C4-2B (cell line): ENCODE measurements around the gene SRC.

Experiments
- H3K27ac ChIP-seq: fragments of 450-650 bp; 2 replicates; pipeline ENCODE4 v1.5.1; 2017
- ZFX ChIP-seq: fragments of 450-650 bp; IDR thresholded peaks from 2 replicates; pipeline ENCODE4 v1.6.1; 2017
- TF ChIP-seq, protein P1 (sequence below): fragments of 450-650 bp; conservative IDR thresholded peaks from 2 replicates; pipeline ENCODE4 v1.5.1; 2017; ENCODE audit warnings: mild to moderate bottlenecking

SRC gene

DNA sequence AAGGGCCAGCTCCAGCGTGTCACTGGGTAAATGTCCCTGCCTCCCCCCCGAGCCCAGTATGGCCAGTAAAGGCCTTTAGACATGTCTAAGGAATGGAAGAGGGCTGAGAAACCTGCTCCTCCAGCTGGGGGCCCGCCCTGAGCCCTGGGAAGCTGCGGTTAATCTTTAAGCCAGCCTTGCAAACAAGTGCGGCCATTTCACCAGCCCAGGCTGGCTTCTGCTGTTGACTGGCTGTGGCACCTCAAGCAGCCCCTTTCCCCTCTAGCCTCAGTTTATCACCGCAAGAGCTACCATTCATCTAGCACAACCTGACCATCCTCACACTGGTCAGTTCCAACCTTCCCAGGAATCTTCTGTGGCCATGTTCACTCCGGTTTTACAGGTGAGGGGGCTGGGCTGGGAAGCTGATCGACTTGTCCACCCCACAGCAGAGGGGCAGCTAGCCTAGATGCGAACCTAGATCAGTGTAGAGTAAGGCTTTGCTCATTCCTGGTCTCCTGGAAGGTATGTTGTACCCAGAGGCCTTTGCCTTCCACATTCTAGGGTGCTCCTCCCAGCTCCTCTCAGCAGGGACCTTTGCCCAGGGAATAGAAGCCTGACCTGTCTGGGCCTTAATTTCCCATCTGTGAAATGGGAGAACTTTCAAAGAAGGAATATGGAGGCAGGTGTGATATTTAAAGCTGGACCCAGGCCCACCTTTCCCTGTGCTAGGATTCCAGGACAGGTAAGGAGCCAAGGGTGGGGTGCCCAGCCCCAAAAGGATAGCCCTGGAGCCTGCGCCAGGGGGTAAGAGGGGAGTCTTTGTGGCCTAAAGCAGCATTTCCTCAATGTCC lies 1.2 kb upstream of the SRC start:
- H3K27ac ChIP-seq = peak overlapping the region; percentile 67

DNA sequence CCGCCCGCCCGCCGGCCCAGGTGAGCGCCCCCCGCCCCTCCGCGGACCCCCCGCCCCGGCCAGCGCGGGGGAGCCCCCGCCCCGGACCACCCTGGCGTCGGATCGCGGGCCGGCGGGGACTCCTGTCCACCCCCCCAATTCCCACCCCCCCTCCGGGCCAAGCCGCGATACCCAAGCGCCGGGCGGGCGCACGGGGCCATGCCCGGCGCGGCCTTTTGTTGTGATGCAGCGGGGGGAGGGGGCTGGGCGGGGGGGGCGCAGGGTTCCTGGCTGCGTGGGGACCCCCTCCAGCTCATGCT lies 245 bp downstream of the SRC start:
- 0 out of 2 replicates have a peak, but pooled peaks have one; percentile 48 for TF ChIP-seq ZFX
- TF ChIP-seq, protein P1, sequence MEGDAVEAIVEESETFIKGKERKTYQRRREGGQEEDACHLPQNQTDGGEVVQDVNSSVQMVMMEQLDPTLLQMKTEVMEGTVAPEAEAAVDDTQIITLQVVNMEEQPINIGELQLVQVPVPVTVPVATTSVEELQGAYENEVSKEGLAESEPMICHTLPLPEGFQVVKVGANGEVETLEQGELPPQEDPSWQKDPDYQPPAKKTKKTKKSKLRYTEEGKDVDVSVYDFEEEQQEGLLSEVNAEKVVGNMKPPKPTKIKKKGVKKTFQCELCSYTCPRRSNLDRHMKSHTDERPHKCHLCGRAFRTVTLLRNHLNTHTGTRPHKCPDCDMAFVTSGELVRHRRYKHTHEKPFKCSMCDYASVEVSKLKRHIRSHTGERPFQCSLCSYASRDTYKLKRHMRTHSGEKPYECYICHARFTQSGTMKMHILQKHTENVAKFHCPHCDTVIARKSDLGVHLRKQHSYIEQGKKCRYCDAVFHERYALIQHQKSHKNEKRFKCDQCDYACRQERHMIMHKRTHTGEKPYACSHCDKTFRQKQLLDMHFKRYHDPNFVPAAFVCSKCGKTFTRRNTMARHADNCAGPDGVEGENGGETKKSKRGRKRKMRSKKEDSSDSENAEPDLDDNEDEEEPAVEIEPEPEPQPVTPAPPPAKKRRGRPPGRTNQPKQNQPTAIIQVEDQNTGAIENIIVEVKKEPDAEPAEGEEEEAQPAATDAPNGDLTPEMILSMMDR = no peak
- H3K27ac ChIP-seq = peak overlapping the region; percentile 67

More for the DNA sequence above, 1.2 kb upstream of the SRC start:
- TF ChIP-seq ZFX = no peak
- TF ChIP-seq, protein P1 = no peak

DNA sequence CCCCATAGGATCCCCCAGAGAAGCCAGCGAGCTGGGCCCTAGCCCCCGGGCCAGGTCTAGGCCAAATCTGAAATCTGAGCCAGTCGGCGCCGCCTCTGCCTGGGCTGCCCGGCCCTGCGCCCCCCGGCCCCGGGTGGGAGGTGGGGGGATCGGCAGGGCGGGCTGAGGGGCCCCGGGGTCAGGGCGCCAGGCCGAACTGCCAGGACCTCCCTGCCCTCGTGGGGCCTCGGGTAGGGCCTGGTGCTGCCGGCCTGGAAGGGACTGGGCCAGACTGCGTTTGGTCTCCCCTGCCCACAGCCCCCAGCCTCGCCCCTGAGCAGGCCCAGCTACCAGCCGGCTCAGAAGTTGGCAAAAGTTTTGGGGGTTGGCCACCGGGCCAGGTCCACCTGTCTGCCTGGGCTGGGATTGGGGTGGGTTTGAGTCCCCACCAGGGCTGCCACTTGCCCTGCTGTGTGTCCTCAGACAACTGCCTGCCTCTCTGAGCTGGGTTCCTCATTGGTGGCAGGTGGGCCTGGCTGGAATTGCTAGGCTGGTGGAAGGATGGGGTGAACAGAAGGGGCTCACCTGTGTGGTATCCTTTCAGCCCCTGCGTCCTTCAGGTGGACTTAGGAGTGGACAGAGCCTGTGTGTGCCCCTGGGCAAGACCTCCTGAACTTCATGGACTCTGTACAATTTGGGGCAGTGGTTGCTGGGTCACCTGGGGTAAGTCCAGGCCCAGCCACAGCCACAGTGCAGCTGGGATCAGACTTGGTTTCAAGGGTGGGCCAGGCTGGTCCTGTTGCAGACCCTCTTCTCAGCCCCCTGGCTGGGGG lies 801 bp downstream of the SRC start:
- peak; percentile 30; the same call in 1 of the 2 replicates for TF ChIP-seq ZFX
- TF ChIP-seq, protein P1 = no peak
- H3K27ac ChIP-seq = peak overlapping the region; percentile 67

DNA sequence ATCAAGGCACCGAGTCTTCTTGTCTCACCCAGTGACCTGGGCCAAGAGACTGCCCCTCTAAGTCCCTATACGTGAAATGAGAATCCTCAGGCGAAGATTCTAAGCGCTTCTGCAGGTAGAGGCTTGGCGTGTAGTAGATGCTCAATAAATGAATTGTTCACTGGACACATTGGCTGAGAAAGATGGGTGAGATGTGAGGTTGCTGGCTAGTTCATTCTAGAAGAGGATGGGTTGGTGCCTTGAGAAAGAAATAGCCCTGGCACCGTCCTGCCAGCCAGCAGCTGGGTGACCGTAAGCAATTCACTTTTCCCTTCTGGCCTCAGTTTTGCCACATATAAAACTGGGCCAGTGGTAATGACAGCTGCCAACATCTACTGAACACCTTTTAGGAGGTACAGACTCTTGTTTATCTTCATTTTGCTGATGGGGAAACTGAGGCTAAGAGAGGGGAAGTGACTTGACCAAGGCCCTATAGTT lies 1.4 kb downstream of the SRC start:
- no peak for TF ChIP-seq ZFX
- no peak overlapping the region for H3K27ac ChIP-seq

DNA sequence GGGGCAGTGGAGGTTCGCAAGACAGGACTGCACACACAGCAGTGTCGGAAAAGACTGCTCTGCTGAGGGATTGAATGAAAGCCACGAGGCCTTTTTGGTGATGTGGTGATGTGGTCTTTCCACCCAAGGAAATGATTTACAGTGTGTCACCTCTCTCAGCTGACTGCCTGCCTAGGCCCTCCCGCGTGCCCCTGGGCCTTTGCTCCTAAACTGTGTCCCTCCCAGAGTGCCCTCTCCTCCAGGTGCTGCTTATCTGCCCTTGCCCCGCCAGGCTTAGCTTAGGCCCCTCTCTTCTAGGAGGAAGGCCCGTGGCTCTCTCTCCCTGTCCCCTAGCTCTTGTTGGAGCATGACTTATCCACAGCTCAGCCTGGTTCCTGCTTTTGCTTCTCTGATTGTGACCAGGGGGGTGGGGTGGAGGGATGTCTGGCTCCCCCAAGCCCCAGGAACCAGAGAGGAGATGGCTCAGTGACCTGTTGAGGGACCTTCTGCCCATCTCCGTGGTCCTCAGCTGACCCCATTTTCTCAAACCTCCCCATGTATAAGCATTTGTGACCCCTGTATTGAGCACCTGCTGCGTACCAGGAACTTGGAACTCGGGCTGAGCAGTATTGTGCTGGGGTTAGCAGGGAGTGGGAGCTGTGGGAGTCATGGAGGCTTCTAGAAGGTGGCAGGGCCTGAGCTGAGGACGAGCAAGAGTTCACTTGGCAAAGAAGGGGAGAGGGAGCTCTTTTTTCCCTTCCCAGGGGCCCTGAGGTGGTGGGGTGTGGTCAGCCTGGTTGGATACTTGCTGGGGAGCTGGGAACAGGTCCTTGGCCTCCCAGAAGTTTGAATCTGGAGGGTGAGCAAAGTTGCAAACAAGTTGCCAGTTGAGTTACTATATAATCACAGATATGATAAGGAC lies 2.2 kb downstream of the SRC start:
- no peak for TF ChIP-seq ZFX
- TF ChIP-seq, protein P1 = no peak
- no peak overlapping the region for H3K27ac ChIP-seq

DNA sequence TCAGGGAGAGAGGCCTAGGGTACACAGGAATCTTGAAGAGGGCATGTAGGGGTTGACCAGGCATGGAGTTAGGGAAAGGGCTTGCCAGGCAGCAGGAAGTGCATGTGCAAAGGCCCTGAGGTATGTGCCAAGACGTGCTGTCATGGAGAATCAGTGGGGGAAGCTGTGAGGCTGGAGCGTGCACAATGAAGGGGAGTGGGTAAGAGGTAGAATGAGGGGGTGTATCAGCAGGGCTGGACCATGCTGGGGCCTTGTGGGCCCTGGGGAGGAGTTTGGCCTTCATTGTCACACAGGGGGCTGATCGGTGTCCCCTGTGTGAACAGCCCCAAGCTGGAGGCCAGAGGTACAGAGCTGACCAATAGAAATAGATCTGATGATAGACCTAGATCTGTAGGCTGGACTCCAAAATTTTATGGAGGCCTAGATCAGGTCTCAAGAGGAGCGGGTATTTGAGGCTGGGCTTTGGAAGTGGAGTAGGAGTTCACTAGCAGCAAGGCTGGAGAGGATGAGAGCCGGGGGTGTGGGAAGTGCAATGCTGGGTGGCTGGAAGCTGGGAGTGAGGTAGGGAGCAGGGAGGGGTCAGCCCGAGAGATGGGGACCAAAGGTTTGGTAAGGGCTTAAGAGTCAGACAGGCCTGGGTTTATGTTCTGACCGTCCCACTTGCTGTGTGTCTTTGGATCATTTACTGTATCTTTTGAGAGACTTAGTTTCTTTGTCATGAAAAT lies 3.0 kb downstream of the SRC start:
- no peak overlapping the region for H3K27ac ChIP-seq
- TF ChIP-seq, protein P1 = no peak
- no peak for TF ChIP-seq ZFX
